Kidney capillary endothelial cell (primary cell): ENCODE data around the gene ASNS.

Experiments
- DNase-seq: peaks from one replicate; pipeline ENCODE4 v3.0.0-alpha.2; 2018; ENCODE audit warnings: low spot score

Gene ASNS

GRCh38 chr7:97842772-97843345 lies 29.3 kb downstream of the ASNS start:
- no peak for DNase-seq

- no peak for DNase-seq
Observed at GRCh38 chr7:97842006-97842405, 30.2 kb downstream of the ASNS start.

- DNase-seq: peak; percentile 55
Observed at GRCh38 chr7:97835296-97836138, 36.7 kb downstream of the ASNS start.

GRCh38 chr7:97819161-97819560 lies 53.0 kb downstream of the ASNS start:
- DNase-seq: no peak

- no peak for DNase-seq
Observed at GRCh38 chr7:97818066-97818663, 54.0 kb downstream of the ASNS start.
